Measurements from ENCODE around the gene FYN.

Gene FYN

DNA sequence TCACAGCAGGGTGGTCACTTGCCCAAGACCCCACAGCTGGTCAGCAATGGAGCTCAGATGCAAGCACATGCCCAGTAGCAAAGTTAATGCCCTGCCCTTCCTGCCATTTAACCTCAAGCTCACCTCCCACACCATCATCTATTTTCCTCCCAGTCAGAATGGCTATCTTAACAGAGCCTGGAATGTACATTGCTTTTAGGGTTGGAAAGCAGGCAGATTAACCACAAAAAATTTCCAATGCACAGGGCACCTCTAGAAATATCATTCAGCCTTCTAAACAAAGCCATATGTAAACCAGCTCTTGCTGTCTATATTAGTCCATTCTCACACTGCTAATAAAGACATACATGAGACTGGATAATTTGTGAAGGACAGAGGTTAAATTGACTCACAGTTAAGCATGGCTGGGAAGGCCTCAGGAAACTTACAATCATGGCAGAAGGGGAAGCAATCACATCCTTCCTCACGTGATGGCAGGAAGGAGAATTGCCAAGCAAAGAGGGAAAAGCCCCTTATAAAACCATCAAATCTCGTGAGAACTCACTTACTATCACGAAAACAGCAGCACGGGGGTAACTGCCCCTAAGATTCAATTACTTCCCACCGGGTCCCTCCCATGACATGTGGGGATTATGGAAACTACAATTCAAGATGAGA, 106.9 kb downstream of the FYN start:
- DNase-seq, result no peak

DNA sequence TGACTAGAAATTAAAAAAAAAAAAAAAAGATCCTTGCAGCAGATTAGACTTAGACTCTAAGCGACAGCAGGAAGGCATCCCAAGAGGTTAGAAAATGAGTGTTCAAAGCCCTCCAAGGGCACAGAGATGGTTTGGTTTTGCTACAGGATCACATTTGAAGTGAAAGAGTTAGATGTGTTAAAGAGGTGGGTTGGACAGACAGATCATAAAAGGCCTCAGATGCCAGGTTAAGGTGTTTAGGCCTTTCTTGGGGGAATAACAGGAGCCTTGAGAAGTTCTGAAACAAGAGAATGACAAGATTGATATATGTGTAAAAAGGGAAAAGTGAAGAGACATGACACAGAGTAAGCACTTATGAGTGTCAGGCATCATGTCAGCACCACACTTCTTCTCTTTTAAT, 107.5 kb downstream of the FYN start:
- no peak for DNase-seq

- peak; percentile 12 for DNase-seq
Observed at GRCh38 chr6:111764238-111765175, 108.7 kb downstream of the FYN start.

DNA sequence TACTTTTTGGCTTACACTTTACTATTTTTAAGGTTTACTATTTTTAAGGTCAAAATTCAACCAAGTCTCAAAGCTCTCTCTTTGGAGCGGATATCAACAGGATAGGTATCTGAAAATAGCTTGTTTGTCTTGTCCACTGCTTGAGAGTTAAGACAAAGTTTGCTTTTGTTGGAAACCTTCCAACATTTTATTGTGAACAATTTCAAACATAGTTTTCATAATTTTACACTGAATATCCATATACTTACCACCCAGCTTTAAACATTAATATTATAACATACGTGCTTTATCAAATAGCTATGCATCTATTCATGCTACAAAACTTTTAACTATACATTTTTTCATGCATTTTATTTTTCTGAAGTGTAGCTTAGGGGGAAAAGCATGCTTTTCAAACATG, 109.9 kb downstream of the FYN start:
- DNase-seq, result no peak

GRCh38 chr6:111761783-111762312, 111.4 kb downstream of the FYN start:
- DNase-seq, result peak; percentile 53

GRCh38 chr6:111761212-111761611, 112.0 kb downstream of the FYN start:
- DNase-seq, result no peak

GRCh38 chr6:111759836-111760785, 113.1 kb downstream of the FYN start:
- DNase-seq, result peak; percentile 67

DNA sequence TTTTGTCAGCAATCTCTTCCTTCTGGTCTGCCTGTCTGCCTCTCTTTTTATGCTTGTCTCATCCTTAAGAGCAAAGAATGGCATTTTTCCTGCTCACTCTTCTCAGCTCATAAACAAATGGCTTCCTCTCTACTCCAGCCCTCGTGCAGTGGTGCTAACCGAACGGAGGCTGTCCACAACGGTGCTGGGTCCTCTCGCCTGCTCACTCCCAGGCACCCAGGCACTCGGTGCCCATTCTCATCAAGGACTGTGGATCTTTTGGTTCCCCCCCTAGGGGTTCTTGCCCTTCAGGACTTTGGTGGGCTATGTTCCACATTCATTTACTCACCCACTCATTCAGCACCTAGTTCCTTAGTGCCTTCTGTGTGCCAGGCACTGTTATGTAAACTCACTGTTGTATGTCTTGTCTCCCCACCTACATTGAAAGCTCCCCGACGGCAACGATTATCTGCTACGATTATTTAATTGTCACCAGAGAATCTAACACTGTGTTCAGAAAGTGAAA, 113.9 kb downstream of the FYN start:
- DNase-seq, result no peak

DNA sequence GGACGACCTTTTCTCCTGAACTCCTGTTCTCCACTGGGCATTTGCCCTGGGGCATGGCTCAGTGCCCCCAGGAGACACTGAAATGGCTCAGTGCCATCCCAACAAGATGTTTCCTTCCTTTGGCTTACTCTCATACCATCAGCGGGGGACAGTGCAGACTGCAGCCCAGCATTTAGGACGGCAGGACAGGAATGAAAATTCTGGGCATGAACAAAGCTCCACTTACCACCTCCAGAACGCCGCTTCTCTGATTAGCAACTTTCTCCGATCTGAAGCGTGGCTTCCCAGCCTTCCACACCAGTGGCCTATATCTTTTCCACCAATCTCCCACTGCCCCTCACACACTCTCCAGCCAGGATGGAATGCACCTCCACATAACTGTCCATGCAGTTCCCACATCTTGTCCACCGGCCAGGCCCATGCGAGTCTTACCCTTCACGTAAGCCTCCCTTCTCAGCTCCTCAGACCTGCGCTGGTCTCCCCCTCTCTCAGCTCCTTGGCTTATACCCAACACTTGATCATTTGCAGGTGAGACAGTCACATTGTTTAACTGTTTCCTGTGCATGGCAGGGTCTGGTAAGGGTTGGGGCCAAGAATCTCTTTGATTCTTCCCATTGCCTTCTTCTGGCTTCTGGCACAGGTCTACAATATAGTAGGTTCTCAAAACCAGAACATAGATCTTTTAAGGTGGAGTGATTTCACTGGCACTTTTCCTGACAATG, 114.5 kb downstream of the FYN start:
- DNase-seq, result no peak

- no peak for DNase-seq
Observed at GRCh38 chr6:111757342-111757741, 115.9 kb downstream of the FYN start.

- no peak for DNase-seq
Observed at GRCh38 chr6:111754423-111754822, 118.8 kb downstream of the FYN start.

GRCh38 chr6:111753573-111753972, 119.7 kb downstream of the FYN start:
- no peak for DNase-seq

- no peak for DNase-seq
Observed at GRCh38 chr6:111752476-111752875, 120.8 kb downstream of the FYN start.

GRCh38 chr6:111750753-111751673, 122.2 kb downstream of the FYN start:
- peak; percentile 56 for DNase-seq

- no peak for DNase-seq
Observed at GRCh38 chr6:111750153-111750552, 123.1 kb downstream of the FYN start.

GRCh38 chr6:111748231-111748647, 125.0 kb downstream of the FYN start:
- no peak for DNase-seq

GRCh38 chr6:111747829-111748228, 125.4 kb downstream of the FYN start:
- no peak for DNase-seq

DNA sequence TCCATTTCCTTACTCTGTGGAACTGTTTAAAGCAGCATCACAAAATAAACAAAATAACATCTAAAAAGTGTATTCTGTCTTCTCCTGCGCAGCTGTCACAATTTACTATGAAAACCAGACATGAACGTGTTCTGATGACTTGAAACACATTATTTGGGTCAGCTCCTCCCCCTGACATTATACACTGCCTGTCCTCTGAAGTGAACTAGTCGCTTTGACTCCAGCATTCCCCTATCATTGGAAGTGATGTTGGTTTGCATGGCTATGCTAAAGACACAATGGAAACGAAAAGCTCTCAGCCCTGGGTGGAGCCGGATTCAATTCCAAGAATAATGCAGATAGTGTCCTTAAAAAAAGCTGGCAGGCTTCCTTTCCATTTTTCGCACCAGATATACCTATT, 125.9 kb downstream of the FYN start:
- DNase-seq, result no peak

- DNase-seq, result no peak
Observed at GRCh38 chr6:111746983-111747382, 126.3 kb downstream of the FYN start.

GRCh38 chr6:111745636-111746035, 127.6 kb downstream of the FYN start:
- DNase-seq, result no peak

DNA sequence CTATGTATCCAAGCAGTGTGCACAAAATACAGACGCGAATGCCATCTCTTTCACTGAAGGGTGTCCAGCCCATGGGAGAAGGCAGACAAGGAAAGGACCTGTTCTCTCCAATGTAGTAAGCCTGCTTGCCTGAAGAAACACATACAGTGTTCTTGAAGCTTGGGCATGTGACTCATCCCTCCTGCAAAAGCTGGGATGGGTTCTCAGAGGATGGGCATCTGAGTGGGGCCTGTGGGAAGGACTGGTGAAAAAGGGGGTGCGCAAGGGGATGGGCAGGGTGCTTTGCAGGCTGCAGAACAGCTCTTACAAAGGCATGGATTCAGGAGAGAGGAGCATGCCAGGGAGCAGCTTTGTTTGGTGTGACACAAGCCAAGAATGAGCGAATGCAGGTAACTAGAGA, 128.1 kb downstream of the FYN start:
- DNase-seq, result no peak

All from right hindlimb (tissue), 1 donor.